ENCODE results near the gene OR2T33.
A peak's percentile ranks its signal among the peaks of the same experiment; 100 is the strongest.
"Not testable (repeated sequence)": the region's sequence is repeated elsewhere in the genome, so short reads cannot be mapped to it uniquely, and the experiment has no call there.

OR2T33 gene, protein sequence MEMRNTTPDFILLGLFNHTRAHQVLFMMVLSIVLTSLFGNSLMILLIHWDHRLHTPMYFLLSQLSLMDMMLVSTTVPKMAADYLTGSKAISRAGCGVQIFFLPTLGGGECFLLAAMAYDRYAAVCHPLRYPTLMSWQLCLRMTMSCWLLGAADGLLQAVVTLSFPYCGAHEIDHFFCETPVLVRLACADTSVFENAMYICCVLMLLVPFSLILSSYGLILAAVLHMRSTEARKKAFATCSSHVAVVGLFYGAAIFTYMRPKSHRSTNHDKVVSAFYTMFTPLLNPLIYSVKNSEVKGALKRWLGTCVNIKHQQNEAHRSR

GRCh38 chr1:248277876-248278275 is at the start of gene OR2T33:
Gene OR2T33, minus strand, starts transcription at chr1:248277976. Its CDS starts 4,162 bp downstream, at chr1:248273814.
- DNase-seq (ENCODE audit: low read depth in 2 of 2): no peak

- DNase-seq (ENCODE audit: low read depth in 2 of 2): no peak
Observed at GRCh38 chr1:248324468-248324867, 46.7 kb upstream of the OR2T33 start, which contains the start of gene OR2M7. Gene OR2M7, minus strand, starts transcription at chr1:248324568. Its CDS starts 0 bp downstream, at chr1:248324568.

GRCh38 chr1:248316796-248317195 is 39.0 kb upstream of the OR2T33 start:
- DNase-seq (ENCODE audit: low read depth in 2 of 2): no peak

DNA sequence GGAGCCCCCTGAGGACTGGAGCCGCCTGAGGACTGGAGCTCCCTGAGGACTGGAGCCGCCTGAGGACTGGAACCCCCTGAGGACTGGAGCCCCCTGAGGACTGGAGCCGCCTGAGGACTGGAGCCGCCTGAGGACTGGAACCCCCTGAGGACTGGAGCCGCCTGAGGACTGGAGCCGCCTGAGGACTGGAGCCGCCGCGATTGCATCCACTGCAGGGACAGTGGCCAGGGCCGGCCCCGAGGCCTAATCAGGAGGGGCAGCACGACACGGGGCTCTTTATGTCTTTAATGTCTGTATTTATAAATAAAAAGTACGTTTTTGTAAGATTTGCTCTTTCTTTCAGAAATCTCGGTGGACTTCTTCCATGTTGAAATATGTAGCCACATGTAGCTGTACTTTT is 29.0 kb upstream of the OR2T33 start:
- not testable (repeated sequence) for DNase-seq (ENCODE audit: low read depth in 2 of 2)

DNA sequence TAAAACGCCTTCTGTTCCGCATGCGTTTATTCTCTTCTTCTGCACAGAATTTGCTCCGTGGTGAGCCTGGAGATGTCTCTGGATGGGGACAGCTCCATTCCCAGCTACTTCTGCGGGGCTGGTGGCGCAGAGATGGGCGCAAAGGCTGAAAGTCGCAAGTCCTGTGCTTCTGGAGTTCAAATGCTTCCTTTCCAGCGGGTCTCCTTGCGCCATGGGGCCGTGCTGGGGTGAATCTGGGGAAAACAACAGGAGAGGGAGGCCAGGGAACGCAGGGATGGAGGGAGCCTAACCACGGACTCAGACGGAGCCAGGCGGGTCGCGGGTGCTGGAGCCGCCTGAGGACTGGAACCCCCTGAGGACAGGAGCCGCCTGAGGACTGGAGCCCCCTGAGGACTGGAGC is 28.3 kb upstream of the OR2T33 start:
- no peak for DNase-seq (ENCODE audit: low read depth in 2 of 2)

GRCh38 chr1:248305672-248306071 is 27.9 kb upstream of the OR2T33 start:
- DNase-seq (ENCODE audit: low read depth in 2 of 2): not testable (repeated sequence)

DNA sequence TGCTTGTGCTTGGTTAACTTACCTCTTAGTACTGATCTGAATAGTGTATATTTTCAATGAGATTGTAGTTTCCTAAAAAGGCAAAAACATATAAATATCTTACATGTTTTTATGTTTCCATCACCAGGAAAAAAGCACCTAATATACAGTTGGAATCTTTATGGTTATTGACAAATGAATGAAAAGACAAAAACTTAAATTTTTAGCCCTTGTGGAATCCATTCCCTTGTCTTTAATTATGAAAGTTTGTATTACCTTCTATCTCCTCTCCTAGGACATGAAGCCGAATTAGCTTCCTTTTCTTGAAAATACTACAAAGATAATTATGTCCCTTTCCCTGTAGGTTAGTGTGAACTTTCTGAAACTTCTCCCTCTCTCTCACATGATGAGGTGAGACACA is 25.5 kb upstream of the OR2T33 start, which contains the start of gene OR2T12:
Gene OR2T12 (minus strand): TSS at position 101 of the 400 bp plus-strand sequence. CDS start 7,846 bp downstream, outside the sequence.
- DNase-seq (ENCODE audit: low read depth in 2 of 2): no peak

- DNase-seq (ENCODE audit: low read depth in 2 of 2): no peak
Observed at GRCh38 chr1:248288391-248288790, 10.6 kb upstream of the OR2T33 start.

DNA sequence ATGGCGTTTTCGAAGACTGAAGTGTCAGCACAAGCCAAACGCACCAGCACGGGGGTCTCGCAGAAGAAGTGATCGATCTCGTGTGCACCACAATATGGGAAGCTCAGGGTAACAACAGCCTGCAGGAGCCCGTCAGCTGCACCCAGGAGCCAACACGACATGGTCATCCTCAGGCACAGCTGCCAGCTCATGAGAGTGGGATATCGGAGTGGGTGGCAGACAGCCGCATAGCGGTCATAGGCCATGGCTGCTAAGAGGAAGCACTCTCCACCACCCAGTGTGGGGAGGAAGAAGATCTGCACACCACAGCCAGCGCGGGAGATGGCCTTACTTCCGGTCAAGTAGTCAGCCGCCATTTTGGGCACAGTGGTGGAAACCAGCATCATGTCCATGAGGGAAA is 4.6 kb downstream of the OR2T33 start:
- DNase-seq (ENCODE audit: low read depth in 2 of 2): not testable (repeated sequence)

GRCh38 chr1:248268178-248268577 is 9.6 kb downstream of the OR2T33 start:
- no peak for DNase-seq (ENCODE audit: low read depth in 2 of 2)

DNA sequence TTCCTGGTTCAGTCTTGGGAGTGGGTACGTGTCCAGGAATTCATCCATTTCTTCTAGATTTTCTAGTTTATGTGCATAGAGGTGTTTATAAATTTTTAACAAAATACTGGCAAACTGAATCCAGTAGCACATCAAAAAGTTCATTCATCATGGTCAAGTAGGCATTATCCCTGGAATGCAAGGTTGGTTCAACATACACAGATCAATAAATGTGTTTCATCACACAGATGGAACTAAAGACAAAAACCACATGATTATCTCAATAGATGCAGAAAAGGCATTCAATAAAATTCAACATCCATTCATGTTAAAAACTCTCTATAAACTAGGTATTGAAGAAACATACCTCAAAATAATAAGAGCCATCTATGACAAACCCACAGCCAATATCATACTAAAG is 18.5 kb downstream of the OR2T33 start:
- DNase-seq (ENCODE audit: low read depth in 2 of 2): not testable (repeated sequence)

- peak in 1 of 2 donors; percentile 2 for DNase-seq (ENCODE audit: low read depth in 2 of 2)
Observed at GRCh38 chr1:248243204-248243603, 34.6 kb downstream of the OR2T33 start.

- DNase-seq (ENCODE audit: low read depth in 2 of 2): no peak
Observed at GRCh38 chr1:248239478-248239877, 38.3 kb downstream of the OR2T33 start.

GRCh38 chr1:248231117-248231516 is 46.7 kb downstream of the OR2T33 start, which contains the start of gene OR2M4:
Gene OR2M4, plus strand, starts transcription at chr1:248231417. Its CDS starts 7,512 bp downstream, at chr1:248238929.
- no peak for DNase-seq (ENCODE audit: low read depth in 2 of 2)

DNA sequence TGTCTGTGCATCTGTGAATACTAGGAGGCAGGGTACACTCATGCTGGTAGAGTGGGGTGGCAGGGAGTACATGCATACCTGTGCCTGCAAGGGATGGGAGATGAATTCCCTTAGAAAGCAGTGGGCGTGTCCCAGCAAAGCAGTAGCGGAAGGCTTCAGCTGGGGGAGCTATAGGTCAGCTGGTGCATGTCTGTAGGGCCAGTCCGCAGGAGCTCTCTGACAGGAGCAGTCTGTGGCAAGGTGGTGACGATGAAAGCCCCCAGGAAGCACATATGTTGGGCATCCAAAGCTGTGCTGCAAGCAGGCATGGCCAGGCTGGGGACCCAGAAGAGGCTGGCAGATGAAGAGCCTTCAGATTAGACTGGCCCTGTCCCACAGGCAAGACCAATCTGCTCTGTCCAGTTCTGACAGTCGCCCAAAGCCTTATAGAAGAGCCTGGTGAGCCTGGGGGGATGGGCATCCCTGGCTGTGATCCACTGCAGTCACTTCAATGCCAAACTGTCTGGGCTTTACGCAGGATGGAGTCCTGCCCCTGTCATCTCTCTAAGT is 48.3 kb downstream of the OR2T33 start:
- no peak for DNase-seq (ENCODE audit: low read depth in 2 of 2)

- DNase-seq (ENCODE audit: low read depth in 2 of 2): no peak
Observed at GRCh38 chr1:248225537-248225936, 52.2 kb downstream of the OR2T33 start.
